Measurements from ENCODE around the gene IL23R. TPM values are rescaled to one million over a fixed set of nuclear protein-coding genes. Genes with fewer than 3 reads are reported as not detected.
A peak's percentile ranks its signal among the peaks of the same experiment; 100 is the strongest.

Gene IL23R, protein sequence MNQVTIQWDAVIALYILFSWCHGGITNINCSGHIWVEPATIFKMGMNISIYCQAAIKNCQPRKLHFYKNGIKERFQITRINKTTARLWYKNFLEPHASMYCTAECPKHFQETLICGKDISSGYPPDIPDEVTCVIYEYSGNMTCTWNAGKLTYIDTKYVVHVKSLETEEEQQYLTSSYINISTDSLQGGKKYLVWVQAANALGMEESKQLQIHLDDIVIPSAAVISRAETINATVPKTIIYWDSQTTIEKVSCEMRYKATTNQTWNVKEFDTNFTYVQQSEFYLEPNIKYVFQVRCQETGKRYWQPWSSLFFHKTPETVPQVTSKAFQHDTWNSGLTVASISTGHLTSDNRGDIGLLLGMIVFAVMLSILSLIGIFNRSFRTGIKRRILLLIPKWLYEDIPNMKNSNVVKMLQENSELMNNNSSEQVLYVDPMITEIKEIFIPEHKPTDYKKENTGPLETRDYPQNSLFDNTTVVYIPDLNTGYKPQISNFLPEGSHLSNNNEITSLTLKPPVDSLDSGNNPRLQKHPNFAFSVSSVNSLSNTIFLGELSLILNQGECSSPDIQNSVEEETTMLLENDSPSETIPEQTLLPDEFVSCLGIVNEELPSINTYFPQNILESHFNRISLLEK
- total RNA-seq: under 1 TPM; 0.08 to 0.14 TPM
- 1.3 TPM for polyA plus RNA-seq (2013, experiment 1 of 2)
- 0.91 TPM for polyA plus RNA-seq (2013, experiment 2 of 2)
- total RNA-seq: 0 to 102 (median 1.4) reads per million in 172 experiments

DNA sequence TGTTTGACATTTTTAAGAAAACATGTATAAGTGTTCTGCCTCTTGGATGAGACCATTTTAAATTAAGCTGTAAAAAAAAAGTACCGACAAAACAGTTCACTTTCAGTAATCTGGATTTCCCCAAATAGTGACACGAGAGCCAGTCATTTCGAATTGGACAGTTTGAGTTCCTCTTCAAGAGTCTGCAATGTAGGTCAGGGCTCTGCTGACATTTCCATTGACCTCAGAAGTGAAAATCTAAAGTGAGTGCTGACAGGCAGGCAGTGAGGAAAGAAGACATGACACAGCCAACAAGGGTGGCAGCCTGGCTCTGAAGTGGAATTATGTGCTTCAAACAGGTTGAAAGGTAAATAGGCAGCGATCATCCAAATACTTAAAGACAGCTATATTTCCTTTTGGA lies at the start of gene IL23R:
Gene IL23R (plus strand): TSS at position 259 of the 400 bp plus-strand sequence. CDS start 1,667 bp downstream, outside the sequence.
- ATAC-seq (ENCODE audit: poor library complexity) (peak; percentile 43), DNase-seq (peak in 5 of 14 experiments; percentile 2 to 79 (median 49))
- ChIA-PET POLR2A (no interaction called here), CTCF (interaction anchor here (0.8 to 1.7 kb wide), 3 partner anchors 16 to 46 kb away, joined by 3 to 6 read pairs (median 4); no protein-coding TSS in a partner anchor)
- no peaks in the 10 kb centered on the region for H3K36me3 Mint-ChIP-seq (ENCODE audit: low read depth)
- H3K27ac Mint-ChIP-seq: peak within 1 kb of the TSS; percentile 11
- Histone ChIP-seq H3K9me3 (ENCODE audit: control insufficient read depth in 1 of 2, insufficient read depth in 1 of 2, low read length in 2 of 2) (no peaks in the 10 kb centered on the region), H3K27ac (ENCODE audit: low read depth in 1 of 2, low read length in 2 of 2) (no peak within 1 kb of the TSS), H3K4me1 (ENCODE audit: insufficient read depth, low read length) (peaks cover 16% of the 10 kb centered on the region), H3K36me3 (ENCODE audit: insufficient read depth, low read length) (no peaks in the 10 kb centered on the region), H3K4me3 (ENCODE audit: low read length) (peak within 1 kb of the TSS; percentile 32), H3K27me3 (ENCODE audit: control insufficient read depth in 1 of 2, insufficient read depth in 2 of 2, low read length in 2 of 2) (peaks cover 0 to 3% of the 10 kb centered on the region in 2 experiments)
- TF ChIP-seq, protein P1, sequence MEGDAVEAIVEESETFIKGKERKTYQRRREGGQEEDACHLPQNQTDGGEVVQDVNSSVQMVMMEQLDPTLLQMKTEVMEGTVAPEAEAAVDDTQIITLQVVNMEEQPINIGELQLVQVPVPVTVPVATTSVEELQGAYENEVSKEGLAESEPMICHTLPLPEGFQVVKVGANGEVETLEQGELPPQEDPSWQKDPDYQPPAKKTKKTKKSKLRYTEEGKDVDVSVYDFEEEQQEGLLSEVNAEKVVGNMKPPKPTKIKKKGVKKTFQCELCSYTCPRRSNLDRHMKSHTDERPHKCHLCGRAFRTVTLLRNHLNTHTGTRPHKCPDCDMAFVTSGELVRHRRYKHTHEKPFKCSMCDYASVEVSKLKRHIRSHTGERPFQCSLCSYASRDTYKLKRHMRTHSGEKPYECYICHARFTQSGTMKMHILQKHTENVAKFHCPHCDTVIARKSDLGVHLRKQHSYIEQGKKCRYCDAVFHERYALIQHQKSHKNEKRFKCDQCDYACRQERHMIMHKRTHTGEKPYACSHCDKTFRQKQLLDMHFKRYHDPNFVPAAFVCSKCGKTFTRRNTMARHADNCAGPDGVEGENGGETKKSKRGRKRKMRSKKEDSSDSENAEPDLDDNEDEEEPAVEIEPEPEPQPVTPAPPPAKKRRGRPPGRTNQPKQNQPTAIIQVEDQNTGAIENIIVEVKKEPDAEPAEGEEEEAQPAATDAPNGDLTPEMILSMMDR (IDR thresholded peaks at IDR 0.05): no peak
- no peaks in the 10 kb centered on the region for H3K9me3 Mint-ChIP-seq
- H3K4me1 Mint-ChIP-seq (ENCODE audit: low read depth): peaks cover 36% of the 10 kb centered on the region
- peaks cover 6% of the 10 kb centered on the region for H3K27me3 Mint-ChIP-seq
- H3K4me3 Mint-ChIP-seq: peak within 1 kb of the TSS; percentile 42
- intact Hi-C loops (cut with DNase I, micrococcal nuclease): loop anchor here in 1 of 2 experiments (5.0 kb wide), 1 partner anchor 46 kb away; no protein-coding TSS in a partner anchor

DNA sequence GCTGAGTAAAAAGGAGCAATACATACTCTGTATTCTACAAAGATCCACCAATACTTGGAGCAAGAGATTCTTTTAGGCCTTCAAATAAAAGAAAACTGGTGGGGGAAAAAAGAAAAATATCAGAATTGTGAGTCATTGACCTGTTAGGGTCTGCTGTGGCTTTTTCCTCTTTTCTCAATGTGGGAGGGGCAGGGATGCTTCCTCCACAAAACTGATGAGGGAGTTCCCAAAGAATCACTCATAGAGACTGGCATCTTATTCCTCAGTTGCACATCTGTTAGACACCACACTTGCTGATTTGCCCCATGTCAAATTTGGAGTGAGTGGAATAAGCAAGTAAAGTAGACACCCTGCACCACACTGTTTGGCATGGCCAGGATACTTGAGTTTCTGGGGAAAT lies 48.1 kb upstream of the IL23R start:
- no peaks in the 10 kb centered on the region for H3K27me3 Mint-ChIP-seq
- POLR2A ChIA-PET: no interaction called here
- CTCF ChIA-PET: no interaction called here

DNA sequence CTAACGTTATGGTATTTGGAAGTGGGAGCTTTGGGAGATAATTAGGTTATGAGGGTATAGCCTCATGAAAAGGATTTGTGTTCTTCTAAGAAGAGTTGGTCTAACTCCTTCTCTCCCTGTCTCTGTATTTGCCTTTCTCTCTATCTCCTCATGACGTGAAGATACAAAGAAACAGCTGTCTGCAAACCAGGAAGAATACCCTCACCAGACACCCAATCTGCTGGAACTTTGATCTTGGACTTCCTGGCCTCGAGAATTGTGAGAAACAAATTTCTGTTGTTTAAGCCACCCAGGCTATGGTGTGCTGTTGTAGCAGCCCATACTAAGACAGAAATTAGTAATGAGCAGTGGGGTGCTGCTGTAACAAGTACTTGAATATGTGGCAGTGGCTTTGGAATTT lies 47.6 kb upstream of the IL23R start:
- ChIA-PET POLR2A (no interaction called here), CTCF (no interaction called here)
- peaks cover 0 to 6% of the 10 kb centered on the region in 2 experiments for H3K9me3 ChIP-seq (ENCODE audit: control insufficient read depth in 1 of 2, insufficient read depth in 1 of 2, low read length in 2 of 2)
- H3K27me3 ChIP-seq (ENCODE audit: control insufficient read depth in 1 of 2, insufficient read depth in 2 of 2, low read length in 2 of 2): no peaks in the 10 kb centered on the region
- TF ChIP-seq, protein P1 (IDR thresholded peaks at IDR 0.05): no peak
- intact Hi-C loops (cut with DNase I, micrococcal nuclease): no loop called here
- H3K36me3 Mint-ChIP-seq (ENCODE audit: low read depth): peaks cover 4% of the 10 kb centered on the region
- H3K4me3 ChIP-seq (ENCODE audit: low read length): no peak overlapping the region
- ATAC-seq (ENCODE audit: poor library complexity) (no peak), DNase-seq (no peak)
- H3K27ac Mint-ChIP-seq: no peak overlapping the region
- H3K27me3 Mint-ChIP-seq: no peaks in the 10 kb centered on the region
- H3K4me3 Mint-ChIP-seq: no peak overlapping the region
- H3K4me1 Mint-ChIP-seq (ENCODE audit: low read depth): peaks cover 12% of the 10 kb centered on the region
- H3K4me1 ChIP-seq (ENCODE audit: insufficient read depth, low read length): peaks cover 2% of the 10 kb centered on the region
- peaks cover 3% of the 10 kb centered on the region for H3K9me3 Mint-ChIP-seq
- no peaks in the 10 kb centered on the region for H3K36me3 ChIP-seq (ENCODE audit: insufficient read depth, low read length)
- H3K27ac ChIP-seq (ENCODE audit: low read depth in 1 of 2, low read length in 2 of 2): no peak overlapping the region

More for the DNA sequence above, 48.1 kb upstream of the IL23R start:
- Mint-ChIP-seq H3K4me3 (no peak overlapping the region), H3K4me1 (ENCODE audit: low read depth) (peaks cover 12% of the 10 kb centered on the region), H3K9me3 (peaks cover 3% of the 10 kb centered on the region), H3K27ac (no peak overlapping the region), H3K36me3 (ENCODE audit: low read depth) (peaks cover 4% of the 10 kb centered on the region)
- Histone ChIP-seq H3K27me3 (ENCODE audit: control insufficient read depth in 1 of 2, insufficient read depth in 2 of 2, low read length in 2 of 2) (no peaks in the 10 kb centered on the region), H3K36me3 (ENCODE audit: insufficient read depth, low read length) (no peaks in the 10 kb centered on the region), H3K27ac (ENCODE audit: low read depth in 1 of 2, low read length in 2 of 2) (no peak overlapping the region), H3K4me1 (ENCODE audit: insufficient read depth, low read length) (peaks cover 2% of the 10 kb centered on the region), H3K4me3 (ENCODE audit: low read length) (no peak overlapping the region), H3K9me3 (ENCODE audit: control insufficient read depth in 1 of 2, insufficient read depth in 1 of 2, low read length in 2 of 2) (peaks cover 4 to 10% of the 10 kb centered on the region in 2 experiments)
- no peak for DNase-seq
- TF ChIP-seq, protein P1 (IDR thresholded peaks at IDR 0.05): no peak
- ATAC-seq (ENCODE audit: poor library complexity): no peak
- intact Hi-C loops (cut with DNase I, micrococcal nuclease): no loop called here
